K562 (cell line): ENCODE results near the gene AKT1S1. TPM values are rescaled to one million over a fixed set of nuclear protein-coding genes. Genes with fewer than 3 reads are reported as not detected.

Experiments used
- ATAC-seq: fragments of 200-7000 bp; cut with Tn5 transposase; 3 replicates; pipeline ENCODE4 v1.9.1; 2020; ENCODE audit warnings: moderate library complexity
- BruUV-seq: library from RNA; stranded (reverse); fragments of 400-500 nt; replicated peaks from 2 replicates; lab custom pipeline; 2021; lab: Mats Ljungman, UMichigan
- CTCF ChIA-PET: fragments of 300-600 bp; formaldehyde crosslinking; extraction: SDS; loops from one replicate; lab custom pipeline; 2021; ENCODE audit warnings: low intra/inter-chr PET ratio; lab: Yijun Ruan, JAX
- POLR2A ChIA-PET: fragments of 300-600, 350-650 bp; sonication (Branson Sonifier 250); formaldehyde crosslinking; extraction: SDS; loops from one replicate; lab custom pipeline; 2021; ENCODE audit warnings: antibody characterized with exemption, inconsistent platforms; lab: Yijun Ruan, JAX
- DNase-seq, 4 experiments: peaks; one replicate each; pipeline versions ENCODE4 v3.0.0 to v3.0.0-alpha.2; 2011 to 2018; ENCODE audit warnings: low spot score in 3 of 4, mixed read lengths in 3 of 4; ENCODE audit errors: extremely low read depth in 1 of 4
- FAIRE-seq: peaks from 2 replicates; lab custom pipeline; 2011; peaks lifted over from hg19 to GRCh38; lab: Jason Lieb, UNC
- H2AFZ ChIP-seq: 2 replicates; pipeline ENCODE4 v1.6.0; 2011; ENCODE audit warnings: low read depth, low read length, control low read depth, inconsistent platforms
- H3K27ac ChIP-seq: fragments of 200-600 bp; 3 replicates; pipeline ENCODE4 v1.8.0; 2011; ENCODE audit warnings: low read depth, mild to moderate bottlenecking, control low read depth, inconsistent platforms, low read length, moderate library complexity, mixed read lengths; ENCODE audit errors: extremely low read depth
- H3K27me3 ChIP-seq, 2 experiments: fragments of 300-600 bp in 1 of 2; 2 replicates in 1 of 2; 3 replicates in 1 of 2; pipeline versions ENCODE4 v1.6.0 to v1.8.0; 2011; ENCODE audit warnings: inconsistent platforms in 2 of 2, low read length in 2 of 2, mild to moderate bottlenecking in 1 of 2, mixed read lengths in 1 of 2, moderate library complexity in 1 of 2; ENCODE audit not compliant: control insufficient read depth in 2 of 2, insufficient read depth in 2 of 2
- H3K36me3 ChIP-seq: fragments of 300-600 bp; 3 replicates; pipeline ENCODE4 v1.8.0; 2011; ENCODE audit warnings: mild to moderate bottlenecking, low read length, inconsistent platforms; ENCODE audit not compliant: control insufficient read depth, insufficient read depth
- H3K4me1 ChIP-seq, 2 experiments: fragments of 200-600 bp in 1 of 2; replicated peaks in 1 of 2; 2 replicates in 1 of 2; 3 replicates in 1 of 2; pipeline versions ENCODE4 v1.5.1 to v1.8.0; 2011; ENCODE audit warnings: inconsistent platforms in 2 of 2, low read length in 2 of 2, mild to moderate bottlenecking in 1 of 2, mixed read lengths in 1 of 2, moderate library complexity in 1 of 2; ENCODE audit not compliant: control insufficient read depth in 2 of 2, insufficient read depth in 2 of 2
- H3K4me2 ChIP-seq: 2 replicates; pipeline ENCODE4 v1.6.1; 2011; ENCODE audit warnings: low read length, control low read depth, inconsistent platforms, mixed read lengths; ENCODE audit not compliant: insufficient read depth
- H3K4me3 ChIP-seq: fragments of 200-600 bp; sonication (generic), shearing (Covaris generic); 2 replicates; pipeline ENCODE4 v1.5.1; 2016; ENCODE audit warnings: control low read depth, inconsistent platforms
- H3K79me2 ChIP-seq: fragments of 200-600 bp; 3 replicates; pipeline ENCODE4 v1.8.0; 2011; ENCODE audit warnings: low read length, inconsistent platforms; ENCODE audit not compliant: control insufficient read depth, insufficient read depth
- H3K9ac ChIP-seq, 2 experiments: 2 replicates each; pipeline versions ENCODE4 v1.6.0 to v1.6.1; 2011; ENCODE audit warnings: low read depth in 2 of 2, low read length in 2 of 2, control low read depth in 1 of 2, inconsistent platforms in 1 of 2, mild to moderate bottlenecking in 1 of 2, mixed read lengths in 1 of 2; ENCODE audit not compliant: insufficient read depth in 1 of 2
- H3K9me1 ChIP-seq: one replicate; pipeline ENCODE4 v1.6.0; 2011; ENCODE audit warnings: inconsistent platforms, mild to moderate bottlenecking, low read length, moderate library complexity; ENCODE audit not compliant: control insufficient read depth, insufficient read depth
- H3K9me3 ChIP-seq: replicated peaks from 2 replicates; pipeline ENCODE4 v1.5.1; 2011; ENCODE audit warnings: low read depth, low read length, inconsistent platforms; ENCODE audit not compliant: control insufficient read depth, insufficient read depth
- H4K20me1 ChIP-seq: replicated peaks from 2 replicates; pipeline ENCODE4 v1.6.1; 2011; ENCODE audit warnings: low read length, inconsistent platforms, mixed read lengths; ENCODE audit not compliant: control insufficient read depth, insufficient read depth
- ETS2 ChIP-seq: IDR thresholded peaks from 2 replicates; pipeline ENCODE4 v1.6.1; 2016; ENCODE audit warnings: borderline replicate concordance, missing genetic modification characterization, mild to moderate bottlenecking, moderate library complexity, missing compliant biosample characterization; ENCODE audit not compliant: poor library complexity, severe bottlenecking
- MTA2 ChIP-seq: fragments of 450-650 bp; IDR thresholded peaks from 2 replicates; pipeline ENCODE4 v1.6.1; 2016; ENCODE audit warnings: low read depth
- NR3C1 ChIP-seq: sonication (generic); formaldehyde crosslinking; IDR thresholded peaks from 2 replicates; pipeline ENCODE4 v1.8.1; 2022; ENCODE audit warnings: missing genetic modification reagents
- PCBP2 ChIP-seq: fragments of 200-400 bp; formaldehyde crosslinking; IDR thresholded peaks from 2 replicates; pipeline ENCODE4 v1.6.1; 2018; ENCODE audit warnings: low read length, low read depth, mild to moderate bottlenecking, moderate library complexity; ENCODE audit not compliant: poor library complexity, severe bottlenecking
- PYGO2 ChIP-seq: fragments of 450-650 bp; IDR thresholded peaks from 2 replicates; pipeline ENCODE4 v1.6.1; 2016; ENCODE audit warnings: mild to moderate bottlenecking, missing genetic modification characterization, moderate library complexity, missing compliant biosample characterization
- RFX5 ChIP-seq: IDR thresholded peaks from 2 replicates; pipeline ENCODE4 v1.6.1; 2011; ENCODE audit warnings: low read depth, mild to moderate bottlenecking, improper control_type of control experiment, low read length
- SLC30A9 ChIP-seq: fragments of 250-450 bp; sonication (Bioruptor Pico); IDR thresholded peaks from 2 replicates; pipeline ENCODE4 v1.8.0; 2022; ENCODE audit warnings: mild to moderate bottlenecking, moderate library complexity
- ZBTB17 ChIP-seq: fragments of 450-650 bp; formaldehyde crosslinking; IDR thresholded peaks from 2 replicates; pipeline ENCODE4 v1.4.0; 2020; ENCODE audit warnings: mild to moderate bottlenecking
- ZBTB7A ChIP-seq: IDR thresholded peaks from 2 replicates; pipeline ENCODE4 v1.6.1; 2011; ENCODE audit warnings: low read depth, mild to moderate bottlenecking, low read length, moderate library complexity, borderline replicate concordance; ENCODE audit not compliant: control insufficient read depth
- ZNF407 ChIP-seq: fragments of 450-650 bp; IDR thresholded peaks from 2 replicates; pipeline ENCODE4 v1.6.1; 2016; ENCODE audit warnings: low read depth
- WGBS: fragments of 100-300 bp; shearing (Covaris generic); methylation state at CpG from one replicate; pipeline ENCODE4 v1.1.6; 2016; ENCODE audit warnings: low coverage, mixed read lengths; ENCODE audit not compliant: insufficient coverage; ENCODE audit errors: missing lambda C conversion rate; 5-methylcytosine and 5-hydroxymethylcytosine counted together
- in situ Hi-C: fragments of 300-500 bp; cut with MboI; formaldehyde crosslinking; loops from 4 replicates; pipeline ENCODE4 v1.15.0; 2018; ENCODE audit warnings: inconsistent platforms, mixed read lengths
- intact Hi-C: fragments of 100-400 bp; cut with micrococcal nuclease; formaldehyde crosslinking; loops from 2 replicates; pipeline ENCODE4 v1.14.2; 2022
- polyA plus RNA-seq, 8 experiments: library from polyadenylated mRNA; depleted of rRNA in 4 of 8; stranded (reverse) in 5 of 8; unstranded in 3 of 8; fragments of >200 nt; fragmentation: Nextera tagmentation in 2 of 8; fragmentation: Illumina TruSeq in 1 of 8; extraction: Ambion mirVana in 2 of 8; extraction: Trizol in 1 of 8; gene quantifications; 2 replicates each; pipeline versions ENCODE4 v1.2.1 to v1.2.3, GENCODE V29; 2011 to 2014; ENCODE audit warnings: inconsistent platforms in 1 of 8, missing spikeins in 1 of 8
- total RNA-seq, 7 experiments: library from RNA; depleted of rRNA in 6 of 7; stranded (reverse); fragments of >200 nt in 6 of 7; fragmentation: Illumina TruSeq in 2 of 7; extraction: Trizol in 2 of 7; gene quantifications; 2 replicates each; pipeline versions ENCODE4 v1.2.1 to v1.2.3, GENCODE V29; 2011 to 2021; ENCODE audit warnings: low replicate concordance in 1 of 7
- TF ChIP-seq, protein P1 (sequence below), 2 experiments: IDR thresholded peaks in 1 of 2; conservative IDR thresholded peaks in 1 of 2; 2 replicates each; pipeline ENCODE4 v1.6.1; 2016; ENCODE audit warnings: low read depth in 2 of 2, mild to moderate bottlenecking in 1 of 2, missing compliant biosample characterization in 1 of 2, missing genetic modification characterization in 1 of 2, moderate library complexity in 1 of 2

AKT1S1 gene
- total and polyA plus RNA-seq, 9 of the 15 experiments (the other 6 are each of a cell fraction or from before 2014, with no cell fraction given), result 1.2 to 50.3 (median 17.1) TPM

DNA sequence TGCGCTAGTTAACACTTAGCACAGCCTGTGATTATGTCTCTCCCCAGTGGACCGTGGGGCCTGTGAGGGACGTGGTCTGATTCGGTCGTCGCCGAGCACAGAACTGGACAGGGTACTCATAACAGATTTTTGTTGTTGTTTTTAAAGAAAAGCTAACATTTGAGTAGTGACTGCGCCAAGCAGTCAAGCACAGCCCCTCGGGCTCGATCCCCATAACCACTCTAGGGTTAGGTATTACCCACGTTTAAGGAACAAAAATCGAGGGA, 27.0 kb downstream of the AKT1S1 start:
- Histone ChIP-seq H3K9ac (peak overlapping the region; percentile 97 to 99), H3K4me2 (peak overlapping the region; percentile 92), H3K9me1 (peaks cover 11% of the 10 kb centered on the region), H3K79me2 (peaks cover 51% of the 10 kb centered on the region), H4K20me1 (peaks cover 11% of the 10 kb centered on the region), H3K9me3 (0 out of 2 replicates have a peak, but pooled peaks cover 6% of the 10 kb centered on the region), H3K4me1 (peaks cover 39 to 58% of the 10 kb centered on the region in 2 experiments), H3K4me3 (peak overlapping the region; percentile 87), H2AFZ (peak overlapping the region; percentile 97), H3K36me3 (peaks cover 27% of the 10 kb centered on the region), H3K27ac (peak overlapping the region; percentile 100), H3K27me3 (no peaks in the 10 kb centered on the region)
- DNase-seq (no peak), FAIRE-seq (no peak), ATAC-seq (peak; percentile 12)
- intact Hi-C loops (no loop called here), in situ Hi-C loops (no loop called here)
- TSS peak; percentile 83 for BruUV-seq
- ChIA-PET POLR2A (interaction anchor here (0.6 to 2.0 kb wide), 22 partner anchors 9 to 174 kb away, joined by 3 to 18 read pairs (median 5); partner anchors contain the start of genes FUZ and PRMT1), CTCF (no interaction called here)
- WGBS, result 4% methylated on average over 12 of the region's 12 CpGs
- TF ChIP-seq NR3C1 (CRISPR knock-in tag) (no peak), RFX5 (no peak), SLC30A9 (CRISPR knock-in tag) (no peak), ZNF407 (no peak), MTA2 (0 out of 2 replicates have a peak, but pooled peaks have one; percentile 2), ZBTB17 (CRISPR knock-in tag) (no peak), ZBTB7A (no peak), PCBP2 (no peak), ETS2 (no peak), PYGO2 (tag) (no peak)
- TF ChIP-seq, protein P1, sequence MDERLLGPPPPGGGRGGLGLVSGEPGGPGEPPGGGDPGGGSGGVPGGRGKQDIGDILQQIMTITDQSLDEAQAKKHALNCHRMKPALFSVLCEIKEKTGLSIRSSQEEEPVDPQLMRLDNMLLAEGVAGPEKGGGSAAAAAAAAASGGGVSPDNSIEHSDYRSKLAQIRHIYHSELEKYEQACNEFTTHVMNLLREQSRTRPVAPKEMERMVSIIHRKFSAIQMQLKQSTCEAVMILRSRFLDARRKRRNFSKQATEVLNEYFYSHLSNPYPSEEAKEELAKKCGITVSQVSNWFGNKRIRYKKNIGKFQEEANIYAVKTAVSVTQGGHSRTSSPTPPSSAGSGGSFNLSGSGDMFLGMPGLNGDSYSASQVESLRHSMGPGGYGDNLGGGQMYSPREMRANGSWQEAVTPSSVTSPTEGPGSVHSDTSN (CRISPR knock-in tag; IDR thresholded peaks at IDR 0.05; ENCODE audit: low read depth), result no peak
- TF ChIP-seq, protein P1 (tag; conservative IDR thresholded peaks at IDR 0.05; ENCODE audit: low read depth), result no peak
